Ishikawa (cell line): Measurements from ENCODE around the gene USP4.

Source experiments
- EGR1 ChIP-seq: IDR thresholded peaks from 2 replicates; pipeline ENCODE4 v1.6.1; 2012
- EP300 ChIP-seq: IDR thresholded peaks from 2 replicates; pipeline ENCODE4 v1.6.1; 2012; ENCODE audit warnings: borderline replicate concordance
- MAX ChIP-seq: IDR thresholded peaks from 2 replicates; pipeline ENCODE4 v1.6.1; 2012
- NFIC ChIP-seq: IDR thresholded peaks from 2 replicates; pipeline ENCODE4 v1.6.1; 2012
- RAD21 ChIP-seq: IDR thresholded peaks from 2 replicates; pipeline ENCODE4 v1.6.1; 2012; ENCODE audit warnings: low read depth
- TAF1 ChIP-seq: IDR thresholded peaks from 2 replicates; pipeline ENCODE4 v1.6.1; 2012; ENCODE audit warnings: low read depth, mild to moderate bottlenecking
- YY1 ChIP-seq: IDR thresholded peaks from 2 replicates; pipeline ENCODE4 v1.6.1; 2012; ENCODE audit warnings: low read depth
- ZBTB7A ChIP-seq: IDR thresholded peaks from 2 replicates; pipeline ENCODE4 v1.6.1; 2012; ENCODE audit warnings: low read depth

DNA sequence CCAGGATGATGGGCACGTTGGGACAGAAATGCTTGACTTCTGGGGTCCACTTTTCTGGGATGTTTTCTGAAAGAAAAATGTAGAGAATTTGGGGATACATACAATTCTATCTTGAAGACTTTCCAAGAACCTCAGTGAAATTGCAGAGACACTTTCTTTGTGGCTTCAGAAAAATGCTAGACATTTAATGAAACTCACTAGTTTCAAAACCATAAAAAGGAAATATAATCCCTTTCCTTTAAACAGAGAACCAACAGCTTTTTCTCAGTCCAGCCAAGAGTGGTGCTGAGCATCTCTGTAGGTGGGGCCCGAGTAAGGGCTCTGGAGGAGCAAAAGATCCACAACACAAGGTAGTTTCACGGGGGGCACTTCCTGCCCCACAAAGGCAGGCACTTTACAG lies 22.7 kb upstream of the USP4 start:
- TF ChIP-seq RAD21, result no peak
- no peak for TF ChIP-seq EP300
- no peak for TF ChIP-seq TAF1
- no peak for TF ChIP-seq EGR1
- no peak for TF ChIP-seq YY1
- TF ChIP-seq ZBTB7A, result no peak
- no peak for TF ChIP-seq NFIC
- no peak for TF ChIP-seq MAX
